HAP-1 (cell line): ENCODE data around the gene MLC1.
"Not testable (repeated sequence)": the region's sequence is repeated elsewhere in the genome, so short reads cannot be mapped to it uniquely, and the experiment has no call there.

Experiments
- DNase-seq, 2 experiments: peaks; one replicate each; pipeline ENCODE4 v3.0.0-alpha.2; 2016 to 2020; ENCODE audit warnings: low spot score in 2 of 2
- H3K27me3 ChIP-seq: fragments of 250-450 bp; sonication (Bioruptor Pico); 2 replicates; pipeline ENCODE4 v1.5.1; 2020; ENCODE audit warnings: low read depth, mild to moderate bottlenecking, moderate library complexity
- H3K36me3 ChIP-seq: fragments of 250-450 bp; sonication (Bioruptor Pico); replicated peaks from 2 replicates; pipeline ENCODE4 v1.5.1; 2020; ENCODE audit warnings: mild to moderate bottlenecking
- H3K4me1 ChIP-seq: fragments of 250-450 bp; sonication (Bioruptor Pico); 2 replicates; pipeline ENCODE4 v1.5.1; 2020; ENCODE audit warnings: mild to moderate bottlenecking
- H3K4me3 ChIP-seq: fragments of 250-450 bp; sonication (Bioruptor Pico); 2 replicates; pipeline ENCODE4 v1.5.1; 2020; ENCODE audit warnings: mild to moderate bottlenecking, moderate library complexity
- H3K9me3 ChIP-seq: fragments of 250-450 bp; sonication (Bioruptor Pico); 2 replicates; pipeline ENCODE4 v1.5.1; 2020; ENCODE audit warnings: mild to moderate bottlenecking, moderate library complexity
- in situ Hi-C: fragments of 300-500 bp; cut with MboI; formaldehyde crosslinking; loops from 3 replicates; pipeline ENCODE4 v1.14.3; 2020; ENCODE audit warnings: low sequenced_read_pairs, inconsistent platforms, mixed read lengths

MLC1 gene

DNA sequence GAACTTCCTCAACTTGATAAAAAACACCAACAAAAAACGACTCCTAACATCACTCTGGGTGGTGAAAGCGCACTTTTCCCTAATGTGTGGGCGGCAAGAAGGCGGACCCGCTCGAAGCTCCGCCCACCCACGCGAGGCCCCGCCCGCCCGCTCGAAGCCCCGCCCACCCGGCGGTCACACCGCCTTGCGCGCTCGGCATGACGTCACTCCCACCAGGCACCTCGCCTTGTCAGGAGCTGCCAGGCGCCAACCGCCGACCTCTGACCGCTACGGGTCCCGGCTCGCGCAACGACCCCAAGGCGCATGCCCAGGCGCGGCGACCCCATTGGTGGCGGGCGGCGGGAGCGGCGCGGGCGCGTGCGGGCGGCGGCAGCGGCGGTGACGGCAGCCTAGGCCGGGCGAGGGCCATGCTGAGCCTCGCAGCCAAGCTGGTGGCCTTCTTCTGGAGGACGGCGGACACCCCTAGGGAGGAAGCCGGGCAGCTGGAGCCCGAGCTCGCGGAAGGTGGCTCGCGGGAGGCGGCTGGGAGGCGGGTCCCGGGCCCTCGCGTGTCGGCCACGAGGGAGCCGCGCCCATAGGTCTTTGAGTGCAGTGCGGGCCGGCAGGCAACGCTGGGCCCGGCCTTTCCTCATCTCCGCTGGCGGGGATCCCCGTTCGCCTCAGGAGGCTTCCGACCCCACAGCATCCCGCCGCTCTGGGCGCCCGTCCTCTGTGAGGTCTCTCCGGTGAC is 4.6 kb upstream of the MLC1 start, which contains the start of gene MOV10L1:
TSS of gene MOV10L1 (plus strand) at position 325 of the 730 bp plus-strand sequence. CDS start at position 408, 83 bp downstream.
- no peaks in the 10 kb centered on the region for H3K4me1 ChIP-seq
- in situ Hi-C loops, result no loop called here
- H3K9me3 ChIP-seq, result peaks cover 3% of the 10 kb centered on the region; the same call in 1 of the 2 replicates
- no peak within 1 kb of the TSS for H3K4me3 ChIP-seq
- no peaks in the 10 kb centered on the region for H3K36me3 ChIP-seq
- no peaks in the 10 kb centered on the region for H3K27me3 ChIP-seq
- DNase-seq, result no peak

DNA sequence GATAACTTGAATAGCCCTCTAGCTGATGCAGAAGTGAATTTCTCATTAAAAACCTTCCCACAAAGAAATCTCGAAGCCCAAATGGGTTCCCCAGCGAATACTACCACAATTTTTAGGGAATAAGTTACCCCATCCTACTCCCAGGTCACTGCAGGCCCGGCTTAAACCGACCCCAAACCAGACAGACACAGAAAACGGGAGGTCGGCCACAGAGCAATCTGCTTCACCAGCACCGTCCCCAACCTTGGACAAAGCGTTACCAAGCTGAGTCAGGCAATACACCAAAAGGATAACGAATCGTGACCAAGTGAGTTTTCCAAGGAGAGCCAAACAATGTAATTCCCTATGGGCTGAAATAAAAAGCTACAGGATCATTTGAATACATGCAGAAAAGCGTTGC is 4.0 kb upstream of the MLC1 start:
- in situ Hi-C loops, result no loop called here
- DNase-seq, result no peak
- Histone ChIP-seq H3K4me1 (no peaks in the 10 kb centered on the region), H3K4me3 (no peak overlapping the region), H3K27me3 (no peaks in the 10 kb centered on the region), H3K36me3 (no peaks in the 10 kb centered on the region), H3K9me3 (peaks cover 3% of the 10 kb centered on the region; the same call in 1 of the 2 replicates)

DNA sequence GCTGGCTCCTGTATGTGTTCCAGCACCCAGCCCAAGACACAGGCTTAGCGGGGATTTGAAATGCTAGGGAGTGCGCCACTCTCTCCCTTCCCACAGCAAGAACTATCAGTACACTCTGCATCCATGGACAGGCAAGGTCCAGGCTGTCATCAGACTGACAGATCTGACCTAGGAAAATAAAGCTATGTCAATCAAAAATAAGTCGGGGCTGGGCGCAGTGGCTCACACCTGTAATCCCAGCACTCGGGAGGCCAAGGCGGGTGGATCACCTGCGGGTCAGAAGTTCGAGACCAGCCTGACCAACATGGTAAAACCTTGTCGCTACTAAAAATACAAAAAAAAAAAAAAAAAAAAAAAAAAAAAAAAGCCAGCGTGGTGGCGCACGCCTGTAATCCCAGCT is 2.9 kb upstream of the MLC1 start:
- DNase-seq, result no peak
- Histone ChIP-seq H3K27me3 (no peaks in the 10 kb centered on the region), H3K9me3 (peaks cover 3% of the 10 kb centered on the region; the same call in 1 of the 2 replicates), H3K36me3 (no peaks in the 10 kb centered on the region), H3K4me3 (no peak overlapping the region), H3K4me1 (no peaks in the 10 kb centered on the region)
- in situ Hi-C loops, result no loop called here

DNA sequence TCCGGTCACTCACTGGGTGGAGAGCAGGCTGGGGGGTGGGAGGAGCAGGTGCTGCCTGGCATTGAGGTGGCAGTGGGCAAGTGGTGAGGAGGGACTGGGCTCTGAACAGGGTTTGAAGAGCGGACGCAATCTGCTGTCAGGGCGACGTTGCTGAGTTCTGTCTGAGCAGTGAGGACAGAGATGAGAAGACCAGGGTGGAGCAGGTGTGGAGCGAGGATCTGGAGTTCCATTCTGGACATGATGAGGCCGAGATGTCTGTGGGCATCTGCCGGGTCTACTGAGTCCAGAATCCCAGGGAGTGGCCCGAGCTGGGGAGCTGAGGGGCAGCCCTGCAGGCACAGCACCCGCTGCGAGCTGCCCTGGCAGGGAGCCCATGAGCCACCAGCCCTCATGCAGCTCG is 2.4 kb upstream of the MLC1 start:
- in situ Hi-C loops, result no loop called here
- no peaks in the 10 kb centered on the region for H3K27me3 ChIP-seq
- H3K9me3 ChIP-seq, result peaks cover 3% of the 10 kb centered on the region; the same call in 1 of the 2 replicates
- no peaks in the 10 kb centered on the region for H3K36me3 ChIP-seq
- no peaks in the 10 kb centered on the region for H3K4me1 ChIP-seq
- no peak overlapping the region for H3K4me3 ChIP-seq
- DNase-seq, result no peak

DNA sequence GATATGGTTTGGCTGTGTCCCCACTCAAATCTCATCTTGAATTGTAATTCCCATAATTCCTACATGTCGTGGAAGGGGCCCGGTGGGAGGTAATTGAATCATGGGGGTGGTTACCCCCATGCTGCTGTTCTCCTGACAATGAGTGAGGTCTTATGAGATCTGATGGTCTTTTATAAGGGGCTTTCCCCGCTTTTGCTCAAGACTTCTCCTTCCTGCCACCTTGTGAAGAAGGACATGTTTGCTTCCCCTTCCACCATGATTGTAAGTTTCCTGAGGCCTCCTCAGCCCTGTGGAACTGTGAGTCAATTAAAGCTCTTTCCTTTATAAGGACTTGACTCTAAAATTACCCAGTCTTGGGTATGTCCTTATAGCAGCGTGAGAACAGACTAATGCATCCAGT is 1.7 kb upstream of the MLC1 start:
- H3K36me3 ChIP-seq, in situ Hi-C loops, H3K4me3 ChIP-seq, H3K27me3 ChIP-seq, H3K9me3 ChIP-seq, H3K4me1 ChIP-seq, DNase-seq: not testable (repeated sequence)

DNA sequence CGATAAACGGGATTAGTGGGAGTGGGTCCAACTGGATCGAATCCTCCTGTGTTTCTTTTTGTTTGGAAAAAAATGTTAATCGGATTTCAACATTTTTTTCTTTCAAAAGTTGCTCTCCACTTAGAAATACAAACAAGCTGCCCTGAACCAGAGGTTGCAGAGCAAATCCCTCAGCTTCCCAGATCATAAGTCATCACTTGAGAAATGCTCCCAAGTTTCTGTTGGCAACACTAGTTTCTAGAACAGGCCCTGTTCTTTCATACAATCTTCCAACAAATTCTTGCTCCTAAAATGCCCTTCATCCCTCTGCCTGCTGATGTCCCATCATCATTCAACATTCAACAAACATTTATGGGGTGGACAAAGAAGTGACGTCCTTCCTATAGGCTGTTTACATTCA is 1.3 kb upstream of the MLC1 start:
- peaks cover 3% of the 10 kb centered on the region; the same call in 1 of the 2 replicates for H3K9me3 ChIP-seq
- no peaks in the 10 kb centered on the region for H3K36me3 ChIP-seq
- in situ Hi-C loops, result no loop called here
- no peak overlapping the region for H3K4me3 ChIP-seq
- no peaks in the 10 kb centered on the region for H3K27me3 ChIP-seq
- no peaks in the 10 kb centered on the region for H3K4me1 ChIP-seq
- DNase-seq, result no peak

DNA sequence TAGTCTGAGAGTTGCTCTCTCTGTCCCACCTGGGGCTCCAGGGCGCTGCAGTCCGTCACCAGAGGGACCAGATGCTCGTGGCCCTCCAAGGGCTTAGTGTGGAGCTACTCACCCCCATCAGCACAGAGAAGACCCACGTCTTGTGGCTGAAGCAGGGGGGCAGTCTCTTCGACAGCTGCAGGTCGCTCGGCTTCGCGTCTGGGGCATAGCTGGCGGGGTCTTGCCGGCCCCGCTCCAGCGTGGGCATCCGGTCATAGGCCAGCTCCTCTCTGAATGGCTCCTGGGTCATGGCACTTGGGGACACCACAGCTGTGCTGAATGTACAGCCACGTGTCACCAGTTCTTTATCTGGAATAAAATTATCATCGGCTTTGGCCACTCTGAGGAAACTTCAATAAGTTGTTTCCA is 608 bp downstream of the MLC1 start:
- H3K36me3 ChIP-seq, result no peaks in the 10 kb centered on the region
- H3K4me3 ChIP-seq, result no peak overlapping the region
- no peak for DNase-seq
- H3K27me3 ChIP-seq, result no peaks in the 10 kb centered on the region
- peaks cover 3% of the 10 kb centered on the region; the same call in 1 of the 2 replicates for H3K9me3 ChIP-seq
- H3K4me1 ChIP-seq, result no peaks in the 10 kb centered on the region
- in situ Hi-C loops, result no loop called here

DNA sequence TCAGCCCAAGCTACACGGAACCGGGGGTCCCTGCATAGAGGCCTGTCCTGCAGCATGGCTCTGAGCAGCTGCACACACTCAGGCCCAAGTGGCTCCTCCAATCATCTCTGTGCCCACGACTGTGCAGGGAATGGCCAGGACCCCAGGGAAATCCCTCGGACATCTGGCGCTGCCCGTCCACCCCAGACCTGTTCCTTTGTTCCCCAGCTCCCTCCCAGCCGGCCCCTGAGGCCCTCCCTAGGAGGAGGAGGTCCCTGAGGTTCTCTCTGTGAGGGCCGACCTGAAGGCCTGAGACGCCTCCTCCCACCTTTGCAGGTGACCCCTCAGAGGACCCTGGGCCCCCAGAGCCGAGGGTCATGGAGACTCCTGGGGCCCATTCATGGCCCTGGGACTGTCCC is 1.1 kb downstream of the MLC1 start:
- DNase-seq, result no peak
- Histone ChIP-seq H3K27me3 (no peaks in the 10 kb centered on the region), H3K4me3 (no peak overlapping the region), H3K9me3 (peaks cover 3% of the 10 kb centered on the region; the same call in 1 of the 2 replicates), H3K36me3 (no peaks in the 10 kb centered on the region), H3K4me1 (no peaks in the 10 kb centered on the region)
- in situ Hi-C loops, result no loop called here

DNA sequence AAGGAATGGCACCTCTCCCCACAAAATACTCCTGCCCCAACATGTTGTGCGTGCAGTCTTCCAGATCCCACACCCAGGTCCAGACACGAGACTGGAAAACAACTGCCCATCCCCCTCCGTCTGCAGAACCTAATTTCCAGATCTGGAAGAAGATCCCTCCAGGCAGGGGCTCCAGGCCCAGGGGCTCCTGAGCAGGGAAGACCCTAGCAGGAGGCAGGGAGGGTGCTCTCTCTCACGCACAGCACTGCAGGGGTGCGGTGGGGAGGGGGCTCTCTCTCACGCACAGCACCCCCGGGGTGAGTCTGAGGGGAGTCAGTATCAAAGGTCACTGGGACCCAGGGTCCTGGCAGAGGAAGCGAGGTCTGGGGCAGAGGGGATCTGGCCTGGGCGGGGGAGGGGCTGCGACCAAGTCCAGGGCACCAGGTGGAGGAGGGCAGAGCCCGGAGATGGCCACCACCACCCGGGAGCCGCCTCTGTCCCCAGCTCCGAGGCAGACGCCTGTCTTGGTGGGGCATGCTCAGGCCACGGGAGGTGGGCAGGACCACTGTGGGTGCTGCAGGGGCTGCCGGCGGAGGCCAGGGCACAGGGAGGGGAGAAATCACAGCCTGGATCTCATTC is 1.7 kb downstream of the MLC1 start:
- Histone ChIP-seq H3K4me1 (no peaks in the 10 kb centered on the region), H3K9me3 (peaks cover 3% of the 10 kb centered on the region; the same call in 1 of the 2 replicates), H3K27me3 (no peaks in the 10 kb centered on the region), H3K4me3 (no peak overlapping the region), H3K36me3 (no peaks in the 10 kb centered on the region)
- in situ Hi-C loops, result no loop called here
- DNase-seq, result no peak

DNA sequence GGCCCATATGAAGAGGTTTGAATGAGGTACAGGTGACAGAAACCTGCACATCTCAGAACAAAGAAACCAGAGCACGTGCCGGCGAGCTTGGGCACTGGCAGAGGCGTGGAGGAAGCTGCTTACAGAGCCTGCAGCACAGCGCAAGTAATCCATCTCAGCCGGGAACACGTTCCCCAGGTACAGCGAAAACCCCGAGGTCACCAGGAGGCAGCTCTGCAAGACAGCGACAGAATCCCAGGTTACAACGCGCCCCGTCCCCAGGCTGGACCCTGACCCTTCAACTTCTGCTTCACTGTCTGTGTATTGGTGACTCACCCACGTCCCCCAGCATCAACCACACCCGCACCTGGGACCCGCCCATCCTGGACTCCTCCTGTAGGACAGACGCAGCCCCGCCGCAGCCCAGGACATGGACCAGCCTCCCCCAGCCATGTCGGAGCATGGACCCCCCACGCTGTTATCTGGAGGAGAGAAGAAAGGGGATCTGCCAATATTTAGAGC is 2.2 kb downstream of the MLC1 start:
- H3K4me1 ChIP-seq, result no peaks in the 10 kb centered on the region
- in situ Hi-C loops, result no loop called here
- no peak overlapping the region for H3K4me3 ChIP-seq

DNA sequence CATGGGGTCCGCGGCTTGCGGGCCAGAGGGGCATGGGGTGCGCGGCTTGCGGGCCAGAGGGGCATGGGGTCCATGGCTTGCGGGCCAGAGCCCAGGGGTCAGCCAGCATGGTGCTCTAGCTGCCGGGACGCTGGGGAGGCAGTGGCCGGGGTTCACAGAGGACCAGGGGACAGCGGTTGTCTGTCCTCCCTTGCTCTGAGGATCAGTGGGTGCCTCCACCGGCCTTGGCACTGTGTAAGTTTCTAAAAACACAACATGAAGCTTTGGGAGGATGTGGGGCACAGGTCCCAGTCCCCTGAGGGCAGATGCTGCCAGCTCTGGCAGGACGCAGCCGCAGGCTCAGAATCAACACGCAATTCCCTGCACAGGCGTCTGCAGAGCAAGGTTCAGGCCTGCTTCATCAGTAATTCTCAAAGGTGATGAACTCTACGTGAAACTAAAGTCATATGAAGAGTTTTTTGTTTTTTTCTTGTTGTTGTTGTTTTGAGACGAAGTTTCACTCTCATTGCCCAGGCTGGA is 3.0 kb downstream of the MLC1 start:
- DNase-seq, result no peak
- in situ Hi-C loops, result no loop called here
- no peaks in the 10 kb centered on the region for H3K27me3 ChIP-seq
- peaks cover 3% of the 10 kb centered on the region; the same call in 1 of the 2 replicates for H3K9me3 ChIP-seq
- H3K4me1 ChIP-seq, result no peaks in the 10 kb centered on the region
- no peak overlapping the region for H3K4me3 ChIP-seq
- H3K36me3 ChIP-seq, result no peaks in the 10 kb centered on the region

More for the DNA sequence above, 2.2 kb downstream of the MLC1 start:
- H3K27me3 ChIP-seq, result no peaks in the 10 kb centered on the region
- DNase-seq, result no peak
- peaks cover 3% of the 10 kb centered on the region; the same call in 1 of the 2 replicates for H3K9me3 ChIP-seq
- H3K36me3 ChIP-seq, result no peaks in the 10 kb centered on the region

DNA sequence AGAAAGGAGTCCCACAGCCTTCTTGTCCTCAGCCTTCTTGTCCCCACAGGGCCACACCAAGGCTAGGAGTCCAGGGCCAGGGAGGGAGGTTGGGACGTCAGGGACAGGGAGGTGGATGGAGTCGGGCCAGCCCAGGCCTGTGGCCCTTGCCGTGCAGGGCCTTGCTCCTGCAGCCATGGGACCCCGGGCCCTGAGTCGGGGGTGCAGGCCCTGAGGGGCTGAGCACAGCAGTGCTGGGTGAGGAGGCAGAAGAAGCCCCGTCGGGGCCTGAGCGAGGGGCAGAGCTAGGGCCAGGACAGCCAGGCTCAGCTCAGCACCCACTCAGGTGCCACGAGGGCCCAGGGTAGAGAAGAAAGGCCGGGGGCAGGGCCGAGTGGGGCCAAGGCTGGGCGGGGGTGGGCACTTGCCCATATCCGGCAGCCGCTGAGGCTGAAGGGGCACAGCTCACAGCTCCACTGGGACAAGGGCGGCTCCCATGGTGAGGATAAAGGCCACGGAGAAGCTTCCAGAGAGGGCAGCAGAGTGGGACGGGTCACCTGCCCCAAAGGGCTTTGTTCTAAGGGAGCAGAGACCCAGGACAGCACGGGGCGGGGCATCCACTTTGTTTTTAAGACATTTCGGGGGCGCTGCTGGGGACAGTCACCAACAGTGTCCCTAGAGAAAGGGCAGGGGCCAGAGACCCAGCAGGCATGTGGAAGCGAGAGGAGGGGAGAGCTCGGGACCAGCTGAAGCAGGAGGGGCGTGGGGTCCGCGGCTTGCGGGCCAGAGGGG is 3.6 kb downstream of the MLC1 start:
- H3K4me3 ChIP-seq, result no peak overlapping the region
- H3K9me3 ChIP-seq, result peaks cover under 1% of the 10 kb centered on the region; the same call in 1 of the 2 replicates
- H3K4me1 ChIP-seq, result no peaks in the 10 kb centered on the region
- in situ Hi-C loops, result no loop called here
- no peaks in the 10 kb centered on the region for H3K27me3 ChIP-seq
- H3K36me3 ChIP-seq, result no peaks in the 10 kb centered on the region
- no peak for DNase-seq

DNA sequence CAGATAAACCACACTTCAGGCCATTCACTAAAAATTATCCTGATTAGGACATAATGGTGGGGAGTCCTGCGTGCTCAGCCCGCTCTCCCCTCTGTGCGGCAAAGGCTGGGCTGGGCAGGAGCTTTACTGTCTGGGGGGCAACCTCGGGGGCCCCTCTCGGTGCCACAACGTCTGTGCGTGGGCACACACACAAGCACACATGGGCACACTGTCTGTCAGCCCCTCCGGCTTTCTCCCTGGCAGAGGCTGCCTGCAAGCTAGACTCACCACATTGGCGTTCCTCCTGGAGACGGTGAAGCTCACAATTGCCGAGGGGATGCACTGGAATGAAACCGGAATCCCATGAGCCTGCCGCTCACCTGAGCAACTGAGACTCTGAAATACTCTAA is 5.2 kb downstream of the MLC1 start:
- Histone ChIP-seq H3K27me3 (no peaks in the 10 kb centered on the region), H3K9me3 (no peaks in the 10 kb centered on the region), H3K4me1 (no peaks in the 10 kb centered on the region), H3K36me3 (no peaks in the 10 kb centered on the region), H3K4me3 (no peak overlapping the region)
- in situ Hi-C loops, result no loop called here
- no peak for DNase-seq
